ENCODE data around the gene SLC9A9.

GRCh38 chr3:143375698-143376097, 472.6 kb downstream of the SLC9A9 start:
- TF ChIP-seq CTCF (IDR thresholded peaks at IDR 0.05) (no peak), POLR2A (IDR thresholded peaks at IDR 0.05) (no peak), POLR2AphosphoS5 (IDR thresholded peaks at IDR 0.05) (no peak)

All from breast epithelium (tissue), 3 donors.